ENCODE results near the gene AAK1.

- TF ChIP-seq CTCF (conservative IDR thresholded peaks at IDR 0.05 in 1 of 2, IDR thresholded peaks at IDR 0.05 in 1 of 2; ENCODE audit: extremely low read depth in 1 of 2, insufficient read depth in 1 of 2, low read depth in 1 of 2, low read length in 2 of 2) (no peak), EZH2 (IDR thresholded peaks at IDR 0.05; ENCODE audit: borderline replicate concordance, low read length) (no peak)
Measured at GRCh38 chr2:69592511-69592910, 51.0 kb downstream of the AAK1 start.
